NB4 (cell line): ENCODE results near the gene IL6ST.
"Not testable (repeated sequence)": the region's sequence is repeated elsewhere in the genome, so short reads cannot be mapped to it uniquely, and the experiment has no call there.

ENCODE experiments used
- DNase-seq: peaks from one replicate; pipeline ENCODE4 v3.0.0; 2010; ENCODE audit warnings: low read depth
- H3K4me3 ChIP-seq: one replicate; pipeline ENCODE4 v1.5.1; 2011; ENCODE audit warnings: mild to moderate bottlenecking, low read depth, low read length, moderate library complexity
- CTCF ChIP-seq: IDR thresholded peaks from one replicate; pipeline ENCODE4 v1.5.1; 2012; ENCODE audit warnings: low read depth, low read length
- MYC ChIP-seq: IDR thresholded peaks from 2 replicates; pipeline ENCODE4 v1.6.1; 2011; ENCODE audit warnings: low read depth, low read length
- POLR2A ChIP-seq: IDR thresholded peaks from 2 replicates; pipeline ENCODE4 v1.6.1; 2011; ENCODE audit warnings: mild to moderate bottlenecking; ENCODE audit not compliant: insufficient read length; ENCODE audit errors: extremely low read depth
- TF ChIP-seq, protein P1 (sequence below): IDR thresholded peaks from 2 replicates; pipeline ENCODE4 v1.6.1; 2011; ENCODE audit warnings: low read depth, low read length

IL6ST gene

GRCh38 chr5:56018832-56019231, 24.1 kb upstream of the IL6ST start:
- TF ChIP-seq CTCF (no peak), POLR2A (no peak), MYC (no peak)
- TF ChIP-seq, protein P1, sequence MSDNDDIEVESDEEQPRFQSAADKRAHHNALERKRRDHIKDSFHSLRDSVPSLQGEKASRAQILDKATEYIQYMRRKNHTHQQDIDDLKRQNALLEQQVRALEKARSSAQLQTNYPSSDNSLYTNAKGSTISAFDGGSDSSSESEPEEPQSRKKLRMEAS, result no peak
- DNase-seq, result no peak

GRCh38 chr5:56014701-56015100, 19.9 kb upstream of the IL6ST start:
- H3K4me3 ChIP-seq, DNase-seq: not testable (repeated sequence)

More at GRCh38 chr5:56018832-56019231, 24.1 kb upstream of the IL6ST start:
- no peak overlapping the region for H3K4me3 ChIP-seq

GRCh38 chr5:56013939-56014338, 19.2 kb upstream of the IL6ST start:
- DNase-seq, H3K4me3 ChIP-seq: not testable (repeated sequence)

GRCh38 chr5:56012281-56012963, 17.7 kb upstream of the IL6ST start:
- no peak for TF ChIP-seq CTCF
- no peak for TF ChIP-seq MYC
- TF ChIP-seq POLR2A, result no peak
- TF ChIP-seq, protein P1, result no peak
- peak; percentile 37 for DNase-seq
- H3K4me3 ChIP-seq, result no peak overlapping the region

DNA sequence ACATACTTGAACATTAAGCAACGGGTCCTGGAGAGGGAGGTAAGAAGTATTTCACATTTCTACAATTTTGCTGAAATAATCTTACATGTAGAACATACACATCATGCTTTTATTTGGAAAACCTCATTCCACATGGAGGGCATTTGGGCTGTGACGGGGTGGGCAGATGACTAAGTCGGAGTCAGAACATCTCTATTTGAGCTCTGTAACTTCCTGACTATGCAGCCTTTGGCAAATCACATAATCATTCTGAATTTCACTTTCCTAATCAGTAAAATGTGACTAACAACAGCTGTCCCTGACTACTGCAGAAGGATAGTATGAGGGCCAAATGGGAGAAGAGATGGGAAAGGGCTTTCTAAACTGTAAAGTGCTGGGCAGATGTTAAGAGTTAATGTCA, 17.1 kb upstream of the IL6ST start:
- H3K4me3 ChIP-seq, result no peak overlapping the region
- TF ChIP-seq, protein P1, result no peak
- no peak for TF ChIP-seq MYC
- TF ChIP-seq CTCF, result no peak
- no peak for TF ChIP-seq POLR2A
- no peak for DNase-seq

DNA sequence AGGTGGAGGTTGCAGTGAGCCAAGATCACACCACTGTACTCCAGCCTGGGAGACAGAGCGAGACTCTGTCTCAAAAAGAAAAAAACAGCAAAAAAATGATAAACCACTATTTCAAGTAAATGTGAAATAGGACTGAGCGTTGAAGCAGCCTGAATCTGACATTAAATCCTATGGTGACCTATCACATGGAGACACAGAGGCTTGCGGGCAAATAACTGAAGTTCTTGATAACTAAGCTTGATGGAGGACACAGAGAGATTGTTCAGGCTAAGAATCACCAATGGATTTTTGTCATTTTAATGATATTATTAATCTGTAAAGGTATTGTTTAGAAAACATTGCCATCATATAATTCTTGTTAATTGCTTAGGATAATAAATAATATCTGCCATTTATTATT, 15.7 kb upstream of the IL6ST start:
- no peak for DNase-seq
- no peak for TF ChIP-seq MYC
- TF ChIP-seq POLR2A, result no peak
- no peak for TF ChIP-seq CTCF
- TF ChIP-seq, protein P1, result no peak
- H3K4me3 ChIP-seq, result no peak overlapping the region

- no peak overlapping the region for H3K4me3 ChIP-seq
- TF ChIP-seq POLR2A (no peak), CTCF (no peak), MYC (no peak)
- TF ChIP-seq, protein P1, result no peak
- DNase-seq, result no peak
These were observed 11.8 kb upstream of the IL6ST start for GRCh38 chr5:56006600-56006999.
